Liver (tissue), 3 donors: ENCODE results near the gene ZNF490.

Experiments used
- ATF3 ChIP-seq: IDR thresholded peaks from 2 replicates; pipeline ENCODE4 v1.6.1; 2016; ENCODE audit warnings: antibody characterized with exemption
- FOXA1 ChIP-seq: IDR thresholded peaks from 2 replicates; pipeline ENCODE4 v1.6.1; 2016; ENCODE audit warnings: antibody characterized with exemption
- RAD21 ChIP-seq, 2 donors: IDR thresholded peaks; 2 replicates each; pipeline ENCODE4 v1.6.1; 2016; ENCODE audit warnings: antibody characterized with exemption in 2 of 2, mild to moderate bottlenecking in 2 of 2
- REST ChIP-seq: IDR thresholded peaks from 2 replicates; pipeline ENCODE4 v1.6.1; 2016; ENCODE audit warnings: antibody characterized with exemption, mild to moderate bottlenecking
- SP1 ChIP-seq: IDR thresholded peaks from 2 replicates; pipeline ENCODE4 v1.6.1; 2018; ENCODE audit warnings: antibody characterized with exemption, mild to moderate bottlenecking
- TAF1 ChIP-seq: conservative IDR thresholded peaks from 2 replicates; pipeline ENCODE4 v1.6.1; 2016; ENCODE audit warnings: antibody characterized with exemption, mild to moderate bottlenecking
- YY1 ChIP-seq: IDR thresholded peaks from 2 replicates; pipeline ENCODE4 v1.6.1; 2016; ENCODE audit warnings: antibody characterized with exemption, mild to moderate bottlenecking
- TF ChIP-seq, protein P1 (sequence below): fragments of 150-350 bp; IDR thresholded peaks from 2 replicates; pipeline ENCODE4 v1.5.1; 2017; ENCODE audit warnings: improper control_type of control experiment, low read depth, low read length; ENCODE audit not compliant: missing input control
- TF ChIP-seq, protein P2 (sequence below): IDR thresholded peaks from 2 replicates; pipeline ENCODE4 v1.6.1; 2016; ENCODE audit warnings: antibody characterized with exemption
- donor health status: healthy.
- donor health status: healthy.

DNA sequence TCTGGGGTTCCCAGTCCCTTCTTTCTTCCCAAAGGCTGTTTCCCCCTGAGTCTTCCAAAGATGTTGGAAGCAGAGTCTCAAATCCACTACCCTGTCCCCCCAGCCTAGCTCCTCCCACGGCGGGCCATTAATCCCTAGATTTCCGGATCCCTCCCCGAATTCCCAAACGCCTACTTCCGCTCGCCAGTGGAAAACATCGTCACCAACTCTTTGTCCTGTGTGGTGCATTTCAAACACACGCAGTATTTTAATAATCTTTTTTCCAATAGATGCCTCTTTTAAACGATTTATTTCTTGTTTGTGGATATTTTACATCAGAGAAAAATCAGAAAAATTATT is 717 bp upstream of the ZNF490 start:
- TF ChIP-seq, protein P1, sequence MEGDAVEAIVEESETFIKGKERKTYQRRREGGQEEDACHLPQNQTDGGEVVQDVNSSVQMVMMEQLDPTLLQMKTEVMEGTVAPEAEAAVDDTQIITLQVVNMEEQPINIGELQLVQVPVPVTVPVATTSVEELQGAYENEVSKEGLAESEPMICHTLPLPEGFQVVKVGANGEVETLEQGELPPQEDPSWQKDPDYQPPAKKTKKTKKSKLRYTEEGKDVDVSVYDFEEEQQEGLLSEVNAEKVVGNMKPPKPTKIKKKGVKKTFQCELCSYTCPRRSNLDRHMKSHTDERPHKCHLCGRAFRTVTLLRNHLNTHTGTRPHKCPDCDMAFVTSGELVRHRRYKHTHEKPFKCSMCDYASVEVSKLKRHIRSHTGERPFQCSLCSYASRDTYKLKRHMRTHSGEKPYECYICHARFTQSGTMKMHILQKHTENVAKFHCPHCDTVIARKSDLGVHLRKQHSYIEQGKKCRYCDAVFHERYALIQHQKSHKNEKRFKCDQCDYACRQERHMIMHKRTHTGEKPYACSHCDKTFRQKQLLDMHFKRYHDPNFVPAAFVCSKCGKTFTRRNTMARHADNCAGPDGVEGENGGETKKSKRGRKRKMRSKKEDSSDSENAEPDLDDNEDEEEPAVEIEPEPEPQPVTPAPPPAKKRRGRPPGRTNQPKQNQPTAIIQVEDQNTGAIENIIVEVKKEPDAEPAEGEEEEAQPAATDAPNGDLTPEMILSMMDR, result no peak
- TF ChIP-seq REST (no peak), RAD21 (IDR thresholded peaks at IDR 0.05) (no peak), ATF3 (no peak), YY1 (peak; percentile 41), TAF1 (no peak), FOXA1 (no peak), SP1 (peak; percentile 3)
- TF ChIP-seq, protein P2, sequence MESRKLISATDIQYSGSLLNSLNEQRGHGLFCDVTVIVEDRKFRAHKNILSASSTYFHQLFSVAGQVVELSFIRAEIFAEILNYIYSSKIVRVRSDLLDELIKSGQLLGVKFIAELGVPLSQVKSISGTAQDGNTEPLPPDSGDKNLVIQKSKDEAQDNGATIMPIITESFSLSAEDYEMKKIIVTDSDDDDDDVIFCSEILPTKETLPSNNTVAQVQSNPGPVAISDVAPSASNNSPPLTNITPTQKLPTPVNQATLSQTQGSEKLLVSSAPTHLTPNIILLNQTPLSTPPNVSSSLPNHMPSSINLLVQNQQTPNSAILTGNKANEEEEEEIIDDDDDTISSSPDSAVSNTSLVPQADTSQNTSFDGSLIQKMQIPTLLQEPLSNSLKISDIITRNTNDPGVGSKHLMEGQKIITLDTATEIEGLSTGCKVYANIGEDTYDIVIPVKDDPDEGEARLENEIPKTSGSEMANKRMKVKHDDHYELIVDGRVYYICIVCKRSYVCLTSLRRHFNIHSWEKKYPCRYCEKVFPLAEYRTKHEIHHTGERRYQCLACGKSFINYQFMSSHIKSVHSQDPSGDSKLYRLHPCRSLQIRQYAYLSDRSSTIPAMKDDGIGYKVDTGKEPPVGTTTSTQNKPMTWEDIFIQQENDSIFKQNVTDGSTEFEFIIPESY, result no peak
